ENCODE data around the gene CSNK2A1. TPM values are rescaled to one million over a fixed set of nuclear protein-coding genes. Genes with fewer than 3 reads are reported as not detected.

Gene CSNK2A1
- total and polyA plus RNA-seq, 2 of the 8 experiments (the other 6 are each of a cell fraction or from before 2014, with no cell fraction given) = 117 to 260 TPM

DNA sequence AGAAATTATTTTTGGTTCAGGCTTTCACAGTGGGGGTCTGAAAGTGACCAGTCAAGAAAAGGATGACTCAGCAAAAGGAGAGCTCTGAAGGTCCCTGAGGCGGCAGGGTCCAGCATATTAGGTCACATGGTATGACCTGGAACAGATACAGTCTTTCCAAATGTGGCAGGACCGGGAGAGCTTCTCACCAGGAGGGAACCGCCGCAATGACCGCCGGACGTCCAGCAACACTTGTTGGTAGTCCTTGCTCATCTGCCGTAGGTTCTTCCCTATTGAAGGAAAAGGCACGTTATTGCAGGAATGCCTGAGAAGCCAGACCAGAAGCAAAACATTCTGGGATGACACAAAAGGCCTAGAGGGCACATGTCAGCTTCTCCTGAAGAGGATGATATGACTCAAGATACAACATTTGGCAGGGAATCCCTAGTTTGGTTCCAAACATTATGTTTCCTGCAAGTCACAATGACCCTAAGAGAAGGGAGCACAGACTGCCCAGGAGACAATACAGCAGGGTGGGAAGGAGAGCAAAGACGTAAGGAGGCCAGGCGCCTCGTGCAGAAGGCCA, 98.6 kb downstream of the CSNK2A1 start:
- DNase-seq (ENCODE audit: low read depth in 1 of 2, low spot score in 2 of 2) (no peak), FAIRE-seq (no peak)
- Histone ChIP-seq H3K4me3 (ENCODE audit: extremely low read depth in 1 of 4, insufficient read depth in 2 of 4, low read depth in 3 of 4, low read length in 4 of 4) (no peak overlapping the region), H2BK15ac (ENCODE audit: low read length) (no peak overlapping the region), H2BK12ac (ENCODE audit: low read depth, low read length) (no peak overlapping the region), H3K79me2 (ENCODE audit: control insufficient read depth in 1 of 2, insufficient read depth in 2 of 2, low read length in 2 of 2) (peaks cover 0 to 3% of the 10 kb centered on the region in 2 experiments; a peak in 3 of 4 replicates), H3K79me1 (ENCODE audit: low read depth, low read length) (peaks cover 4% of the 10 kb centered on the region; the same call in 1 of the 2 replicates), H3K4me2 (ENCODE audit: insufficient read depth in 1 of 2, low read depth in 2 of 2, low read length in 2 of 2) (no peak overlapping the region), H2BK5ac (ENCODE audit: low read depth, low read length) (no peak overlapping the region), H3K27ac (ENCODE audit: low read depth, low read length) (no peak overlapping the region), H2AFZ (ENCODE audit: low read length) (no peak overlapping the region), H3K4ac (replicated peaks; ENCODE audit: insufficient read length, low read depth, low read length) (no peak overlapping the region), H2BK120ac (replicated peaks; ENCODE audit: low read depth, low read length) (no peak overlapping the region), H3K9me3 (ENCODE audit: insufficient read depth in 2 of 2, low read depth in 1 of 2, low read length in 1 of 2) (no peaks in the 10 kb centered on the region), H3K18ac (ENCODE audit: extremely low read depth, low read length) (no peak overlapping the region), H3K4me1 (replicated peaks in 1 of 4; ENCODE audit: control insufficient read depth in 3 of 4, insufficient read depth in 4 of 4, low read length in 3 of 4) (no peaks in the 10 kb centered on the region), H3K36me3 (ENCODE audit: control insufficient read depth in 2 of 4, insufficient read depth in 4 of 4, low read length in 3 of 4) (peaks cover 16 to 50% (median 20%) of the 10 kb centered on the region in 4 experiments; a peak in 7 of 8 replicates), H3K27me3 (replicated peaks in 1 of 4; ENCODE audit: control insufficient read depth in 3 of 4, extremely low read depth in 1 of 4, insufficient read depth in 3 of 4, low read length in 3 of 4) (no peaks in the 10 kb centered on the region), H2BK20ac (ENCODE audit: low read length) (no peak overlapping the region), H4K5ac (ENCODE audit: insufficient read length, low read depth, low read length) (no peak overlapping the region), H4K8ac (ENCODE audit: extremely low read depth, insufficient read depth, low read length) (no peak overlapping the region), H3K14ac (ENCODE audit: insufficient read length) (no peak overlapping the region), H3K23ac (ENCODE audit: insufficient read length) (no peak overlapping the region), H2AK5ac (ENCODE audit: low read depth, low read length) (no peak overlapping the region), H4K20me1 (replicated peaks in 1 of 2; ENCODE audit: control insufficient read depth in 1 of 2, insufficient read depth in 2 of 2, low read length in 2 of 2) (peaks cover 0 to 6% of the 10 kb centered on the region in 2 experiments), H3K9ac (replicated peaks in 1 of 4; ENCODE audit: extremely low read depth in 1 of 4, low read depth in 3 of 4, low read length in 3 of 4) (no peak overlapping the region), H3K56ac (replicated peaks; ENCODE audit: insufficient read length, low read depth, low read length) (no peak overlapping the region), H3K23me2 (ENCODE audit: low read depth, low read length) (no peaks in the 10 kb centered on the region), H4K91ac (replicated peaks; ENCODE audit: insufficient read length, low read length) (no peak overlapping the region)
- 91% methylated on average over 12 of the region's 12 CpGs; no CpG with 5 or more reads in 1 of the 2 experiments for WGBS, 2 experiments (ENCODE audit: extremely low coverage in 1 of 2, insufficient coverage in 1 of 2, insufficient read length in 1 of 2, insufficient replicate concordance in 2 of 2, low coverage in 1 of 2, low lambda C conversion rate in 2 of 2, missing lambda C conversion rate in 1 of 2)
- CTCF ChIA-PET (ENCODE audit: partially characterized antibody) = interaction anchor here (1.0 to 1.5 kb wide), 8 partner anchors 9 to 316 kb away, joined by 3 to 5 read pairs (median 3); no protein-coding TSS in a partner anchor
- POLR2A ChIA-PET (ENCODE audit: partially characterized antibody) = interaction anchor here (0.9 to 2.9 kb wide), 6 partner anchors 8 to 56 kb away, joined by 3 to 9 read pairs (median 4); no protein-coding TSS in a partner anchor
- TF ChIP-seq, protein P1, sequence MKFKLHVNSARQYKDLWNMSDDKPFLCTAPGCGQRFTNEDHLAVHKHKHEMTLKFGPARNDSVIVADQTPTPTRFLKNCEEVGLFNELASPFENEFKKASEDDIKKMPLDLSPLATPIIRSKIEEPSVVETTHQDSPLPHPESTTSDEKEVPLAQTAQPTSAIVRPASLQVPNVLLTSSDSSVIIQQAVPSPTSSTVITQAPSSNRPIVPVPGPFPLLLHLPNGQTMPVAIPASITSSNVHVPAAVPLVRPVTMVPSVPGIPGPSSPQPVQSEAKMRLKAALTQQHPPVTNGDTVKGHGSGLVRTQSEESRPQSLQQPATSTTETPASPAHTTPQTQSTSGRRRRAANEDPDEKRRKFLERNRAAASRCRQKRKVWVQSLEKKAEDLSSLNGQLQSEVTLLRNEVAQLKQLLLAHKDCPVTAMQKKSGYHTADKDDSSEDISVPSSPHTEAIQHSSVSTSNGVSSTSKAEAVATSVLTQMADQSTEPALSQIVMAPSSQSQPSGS (IDR thresholded peaks at IDR 0.05; ENCODE audit: low read length) = no peak
- TF ChIP-seq RBBP5 (IDR thresholded peaks at IDR 0.05; ENCODE audit: borderline replicate concordance, low read depth, low read length) = no peak
- peak; percentile 92 for TF ChIP-seq MAFK (IDR thresholded peaks at IDR 0.05; ENCODE audit: low read depth, low read length)
- TF ChIP-seq FOSL1 (IDR thresholded peaks at IDR 0.05; ENCODE audit: insufficient read depth, low read depth, low read length) = no peak
- no peak for TF ChIP-seq TAF1 (IDR thresholded peaks at IDR 0.05; ENCODE audit: low read depth, low read length)
- TF ChIP-seq BACH1 (IDR thresholded peaks at IDR 0.05; ENCODE audit: low read length) = peak; percentile 93

All from H1 (cell line).